ENCODE data around the gene KLHL29.

KLHL29 gene

DNA sequence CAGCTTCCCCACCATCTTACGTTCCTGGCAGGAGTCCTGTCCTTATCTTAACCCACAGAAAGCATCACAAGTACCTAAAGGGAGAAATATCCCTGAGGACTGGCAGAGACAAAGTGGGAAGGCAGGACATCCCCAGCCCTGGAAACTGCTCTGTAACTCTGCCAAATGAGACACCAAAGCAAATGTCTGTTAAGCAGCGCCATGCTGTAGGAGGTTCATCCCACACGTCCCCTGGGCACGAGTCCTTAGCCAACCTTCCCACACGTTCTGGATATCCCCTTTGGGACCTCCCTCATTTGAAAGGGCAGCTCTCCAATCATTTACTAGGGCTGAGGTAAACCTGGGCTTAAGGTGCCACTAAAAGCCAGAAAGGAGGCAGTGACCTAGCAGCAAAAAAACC is 334.7 kb downstream of the KLHL29 start:
- Histone ChIP-seq H3K9ac (ENCODE audit: low read depth, low read length, poor library complexity) (no peak overlapping the region), H3K79me1 (ENCODE audit: low read depth, low read length) (no peaks in the 10 kb centered on the region), H3K27me3 (ENCODE audit: control insufficient read depth in 3 of 3, insufficient read depth in 3 of 3, low read depth in 1 of 3, low read length in 3 of 3) (no peaks in the 10 kb centered on the region), H3K14ac (ENCODE audit: low read length) (no peak overlapping the region), H3K18ac (ENCODE audit: low read length) (no peak overlapping the region), H2BK12ac (ENCODE audit: low read length) (no peak overlapping the region), H2BK120ac (ENCODE audit: low read depth, low read length) (no peak overlapping the region), H3K9me3 (replicated peaks in 1 of 2; ENCODE audit: control insufficient read depth in 2 of 2, insufficient read depth in 1 of 2, low read depth in 1 of 2, low read length in 2 of 2) (peaks cover 10 to 21% of the 10 kb centered on the region in 2 donors), H3K4me1 (ENCODE audit: control insufficient read depth in 2 of 2, insufficient read depth in 1 of 2, low read depth in 1 of 2, low read length in 2 of 2) (no peaks in the 10 kb centered on the region), H2AK5ac (ENCODE audit: low read depth, low read length) (no peak overlapping the region), H2BK15ac (ENCODE audit: low read length) (no peak overlapping the region), H2BK5ac (ENCODE audit: low read length) (no peak overlapping the region), H4K91ac (ENCODE audit: low read depth, low read length, poor library complexity) (no peak overlapping the region), H2AFZ (ENCODE audit: low read length) (no peak overlapping the region), H3K4me3 (ENCODE audit: low read length in 2 of 2) (no peak overlapping the region), H3K4ac (ENCODE audit: low read length) (no peak overlapping the region), H4K8ac (ENCODE audit: low read depth, low read length) (no peak overlapping the region), H3K27ac (replicated peaks; ENCODE audit: low read length) (no peak overlapping the region), H3K36me3 (replicated peaks in 1 of 2; ENCODE audit: control insufficient read depth in 2 of 2, insufficient read depth in 2 of 2, low read length in 2 of 2) (peaks cover 0 to 5% of the 10 kb centered on the region in 2 donors), H3K4me2 (ENCODE audit: insufficient read depth, low read length, poor library complexity, severe bottlenecking) (no peak overlapping the region), H3K23ac (ENCODE audit: low read depth, low read length, poor library complexity) (no peak overlapping the region)
- no peak for DNase-seq (ENCODE audit: low spot score)
- no CpG with 5 or more reads among the region's 5 CpGs for WGBS, 2 donors (ENCODE audit: extremely low coverage in 2 of 2, insufficient read length in 2 of 2, insufficient replicate concordance in 1 of 2)

DNA sequence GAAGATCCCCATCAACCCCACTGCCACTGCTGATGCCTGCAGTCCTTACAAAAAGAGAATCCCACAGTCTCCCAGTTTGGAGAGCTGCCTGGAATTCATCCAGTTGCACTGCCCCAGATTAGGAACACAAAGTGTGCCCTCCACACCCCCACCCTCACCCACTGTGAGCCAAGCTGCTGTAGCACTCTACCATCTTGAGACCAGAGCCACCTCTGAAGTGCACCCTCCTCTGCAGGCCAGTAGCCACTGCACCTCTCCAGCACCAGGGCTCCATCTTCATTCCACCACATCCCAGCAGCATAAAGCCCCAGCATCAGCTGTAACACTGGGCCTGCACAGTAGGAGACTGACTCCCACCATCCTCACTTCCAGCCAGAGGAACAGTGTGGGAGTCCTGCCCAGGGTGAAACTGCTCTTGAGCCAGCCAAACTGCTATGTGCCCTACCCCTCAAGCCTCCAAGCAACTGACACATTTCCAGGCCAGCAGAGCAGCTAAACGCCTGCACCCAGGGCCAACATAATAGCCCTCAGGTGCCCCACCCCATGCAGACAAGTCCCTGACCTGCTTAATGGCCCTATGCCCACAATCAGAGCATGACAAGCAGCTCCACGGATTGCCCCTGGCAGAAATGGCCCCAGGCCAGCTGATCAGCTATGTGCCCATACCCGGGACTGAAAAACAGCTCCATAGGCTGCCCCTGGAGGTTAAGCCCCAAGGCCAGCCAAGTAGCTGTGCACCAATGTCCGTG is 335.9 kb downstream of the KLHL29 start:
- H2AK5ac ChIP-seq (ENCODE audit: low read depth, low read length), result no peak overlapping the region
- peak overlapping the region; percentile 63 for H2BK12ac ChIP-seq (ENCODE audit: low read length)
- H3K27me3 ChIP-seq (ENCODE audit: control insufficient read depth in 3 of 3, insufficient read depth in 3 of 3, low read depth in 1 of 3, low read length in 3 of 3), result no peaks in the 10 kb centered on the region
- peak overlapping the region; percentile 53 for H3K23ac ChIP-seq (ENCODE audit: low read depth, low read length, poor library complexity)
- H3K9me3 ChIP-seq (replicated peaks in 1 of 2; ENCODE audit: control insufficient read depth in 2 of 2, insufficient read depth in 1 of 2, low read depth in 1 of 2, low read length in 2 of 2), result peaks cover 10 to 28% of the 10 kb centered on the region in 2 donors
- DNase-seq (ENCODE audit: low spot score), result no peak
- H3K4me3 ChIP-seq (ENCODE audit: low read length in 2 of 2), result peak overlapping the region in 1 of 2 donors; percentile 3
- no peak overlapping the region for H3K4me2 ChIP-seq (ENCODE audit: insufficient read depth, low read length, poor library complexity, severe bottlenecking)
- H4K91ac ChIP-seq (ENCODE audit: low read depth, low read length, poor library complexity), result no peak overlapping the region
- H3K27ac ChIP-seq (replicated peaks; ENCODE audit: low read length), result no peak overlapping the region
- no peaks in the 10 kb centered on the region for H3K4me1 ChIP-seq (ENCODE audit: control insufficient read depth in 2 of 2, insufficient read depth in 1 of 2, low read depth in 1 of 2, low read length in 2 of 2)
- no peak overlapping the region for H2BK120ac ChIP-seq (ENCODE audit: low read depth, low read length)
- H3K18ac ChIP-seq (ENCODE audit: low read length), result no peak overlapping the region
- H3K36me3 ChIP-seq (replicated peaks in 1 of 2; ENCODE audit: control insufficient read depth in 2 of 2, insufficient read depth in 2 of 2, low read length in 2 of 2), result peaks cover 5 to 7% of the 10 kb centered on the region in 2 donors
- H2BK5ac ChIP-seq (ENCODE audit: low read length), result peak overlapping the region; percentile 60
- H3K4ac ChIP-seq (ENCODE audit: low read length), result no peak overlapping the region
- no peaks in the 10 kb centered on the region for H3K79me1 ChIP-seq (ENCODE audit: low read depth, low read length)
- no CpG with 5 or more reads among the region's 4 CpGs for WGBS, 2 donors (ENCODE audit: extremely low coverage in 2 of 2, insufficient read length in 2 of 2, insufficient replicate concordance in 1 of 2)
- no peak overlapping the region for H2BK15ac ChIP-seq (ENCODE audit: low read length)
- no peak overlapping the region for H3K14ac ChIP-seq (ENCODE audit: low read length)
- no peak overlapping the region for H4K8ac ChIP-seq (ENCODE audit: low read depth, low read length)
- no peak overlapping the region for H2AFZ ChIP-seq (ENCODE audit: low read length)
- no peak overlapping the region for H3K9ac ChIP-seq (ENCODE audit: low read depth, low read length, poor library complexity)

DNA sequence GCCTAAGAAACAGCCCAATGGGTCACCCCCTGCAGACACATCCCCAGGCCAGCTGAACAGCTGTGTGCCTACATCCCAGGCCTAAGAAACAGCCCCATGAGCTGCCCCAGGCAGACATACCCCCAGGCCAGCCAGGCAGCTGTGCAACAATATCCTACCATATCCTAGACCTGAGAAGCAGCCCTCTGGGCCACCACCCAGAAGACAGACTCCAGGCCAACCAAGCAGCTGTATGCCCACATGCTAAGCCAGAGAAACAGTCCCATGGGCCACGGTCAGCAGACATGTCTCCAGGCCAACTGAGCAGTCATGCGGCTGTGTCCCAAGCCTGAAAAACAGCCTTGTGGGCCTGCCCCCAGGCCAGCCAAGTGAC is 336.5 kb downstream of the KLHL29 start:
- DNase-seq (ENCODE audit: low spot score), result no peak
- no peak overlapping the region for H2BK120ac ChIP-seq (ENCODE audit: low read depth, low read length)

DNA sequence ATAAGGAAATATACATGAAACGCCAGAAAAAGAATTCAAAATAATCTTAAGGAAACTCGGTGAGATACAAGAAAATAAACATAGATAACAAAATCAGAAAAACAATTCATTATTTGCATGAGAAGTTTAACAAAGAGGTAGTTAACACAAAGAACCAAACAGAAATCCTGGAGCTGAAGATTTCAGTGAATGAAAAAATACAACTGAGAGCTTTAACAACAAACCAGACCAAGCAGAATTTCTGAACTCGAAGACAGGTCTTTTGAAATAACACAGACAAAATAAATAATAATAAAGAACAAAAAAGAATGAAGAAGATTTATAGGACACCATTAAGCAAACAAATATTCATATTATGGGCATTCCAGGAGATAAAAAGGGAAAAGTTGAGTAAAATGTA is 337.3 kb downstream of the KLHL29 start:
- no peak overlapping the region for H2BK12ac ChIP-seq (ENCODE audit: low read length)

More for the DNA sequence above, 336.5 kb downstream of the KLHL29 start:
- peaks cover 5 to 13% of the 10 kb centered on the region in 2 donors for H3K36me3 ChIP-seq (replicated peaks in 1 of 2; ENCODE audit: control insufficient read depth in 2 of 2, insufficient read depth in 2 of 2, low read length in 2 of 2)
- peak overlapping the region; percentile 35 for H3K18ac ChIP-seq (ENCODE audit: low read length)
- peak overlapping the region; percentile 17 for H4K91ac ChIP-seq (ENCODE audit: low read depth, low read length, poor library complexity)
- no peak overlapping the region for H3K4ac ChIP-seq (ENCODE audit: low read length)
- H3K4me2 ChIP-seq (ENCODE audit: insufficient read depth, low read length, poor library complexity, severe bottlenecking), result no peak overlapping the region
- no peak overlapping the region for H4K8ac ChIP-seq (ENCODE audit: low read depth, low read length)
- no CpG with 5 or more reads among the region's 2 CpGs for WGBS, 2 donors (ENCODE audit: extremely low coverage in 2 of 2, insufficient read length in 2 of 2, insufficient replicate concordance in 1 of 2)
- peaks cover 10 to 28% of the 10 kb centered on the region in 2 donors for H3K9me3 ChIP-seq (replicated peaks in 1 of 2; ENCODE audit: control insufficient read depth in 2 of 2, insufficient read depth in 1 of 2, low read depth in 1 of 2, low read length in 2 of 2)
- no peak overlapping the region for H3K9ac ChIP-seq (ENCODE audit: low read depth, low read length, poor library complexity)
- no peak overlapping the region for H3K27ac ChIP-seq (replicated peaks; ENCODE audit: low read length)
- H2BK5ac ChIP-seq (ENCODE audit: low read length), result no peak overlapping the region
- H3K79me1 ChIP-seq (ENCODE audit: low read depth, low read length), result no peaks in the 10 kb centered on the region
- H3K27me3 ChIP-seq (ENCODE audit: control insufficient read depth in 3 of 3, insufficient read depth in 3 of 3, low read depth in 1 of 3, low read length in 3 of 3), result no peaks in the 10 kb centered on the region
- no peak overlapping the region for H2BK15ac ChIP-seq (ENCODE audit: low read length)
- H3K4me3 ChIP-seq (ENCODE audit: low read length in 2 of 2), result peak overlapping the region in 1 of 2 donors; percentile 13
- H2AFZ ChIP-seq (ENCODE audit: low read length), result no peak overlapping the region
- no peaks in the 10 kb centered on the region for H3K4me1 ChIP-seq (ENCODE audit: control insufficient read depth in 2 of 2, insufficient read depth in 1 of 2, low read depth in 1 of 2, low read length in 2 of 2)
- peak overlapping the region; percentile 53 for H3K23ac ChIP-seq (ENCODE audit: low read depth, low read length, poor library complexity)
- no peak overlapping the region for H3K14ac ChIP-seq (ENCODE audit: low read length)
- H2AK5ac ChIP-seq (ENCODE audit: low read depth, low read length), result no peak overlapping the region
- H2BK12ac ChIP-seq (ENCODE audit: low read length), result no peak overlapping the region

More for the DNA sequence above, 337.3 kb downstream of the KLHL29 start:
- Histone ChIP-seq H3K9me3 (replicated peaks in 1 of 2; ENCODE audit: control insufficient read depth in 2 of 2, insufficient read depth in 1 of 2, low read depth in 1 of 2, low read length in 2 of 2) (peaks cover 10 to 28% of the 10 kb centered on the region in 2 donors), H2BK5ac (ENCODE audit: low read length) (no peak overlapping the region), H3K23ac (ENCODE audit: low read depth, low read length, poor library complexity) (no peak overlapping the region), H3K4me1 (ENCODE audit: control insufficient read depth in 2 of 2, insufficient read depth in 1 of 2, low read depth in 1 of 2, low read length in 2 of 2) (no peaks in the 10 kb centered on the region), H3K27ac (replicated peaks; ENCODE audit: low read length) (no peak overlapping the region), H2AFZ (ENCODE audit: low read length) (no peak overlapping the region), H3K79me1 (ENCODE audit: low read depth, low read length) (no peaks in the 10 kb centered on the region), H3K36me3 (replicated peaks in 1 of 2; ENCODE audit: control insufficient read depth in 2 of 2, insufficient read depth in 2 of 2, low read length in 2 of 2) (peaks cover 5 to 13% of the 10 kb centered on the region in 2 donors), H3K4me2 (ENCODE audit: insufficient read depth, low read length, poor library complexity, severe bottlenecking) (no peak overlapping the region), H3K9ac (ENCODE audit: low read depth, low read length, poor library complexity) (no peak overlapping the region), H2AK5ac (ENCODE audit: low read depth, low read length) (no peak overlapping the region), H3K14ac (ENCODE audit: low read length) (no peak overlapping the region), H3K4me3 (ENCODE audit: low read length in 2 of 2) (no peak overlapping the region), H4K8ac (ENCODE audit: low read depth, low read length) (no peak overlapping the region), H2BK120ac (ENCODE audit: low read depth, low read length) (no peak overlapping the region), H3K27me3 (ENCODE audit: control insufficient read depth in 3 of 3, insufficient read depth in 3 of 3, low read depth in 1 of 3, low read length in 3 of 3) (no peaks in the 10 kb centered on the region), H3K18ac (ENCODE audit: low read length) (no peak overlapping the region), H2BK15ac (ENCODE audit: low read length) (no peak overlapping the region), H3K4ac (ENCODE audit: low read length) (no peak overlapping the region), H4K91ac (ENCODE audit: low read depth, low read length, poor library complexity) (no peak overlapping the region)
- no CpG with 5 or more reads among the region's 3 CpGs for WGBS, 2 donors (ENCODE audit: extremely low coverage in 2 of 2, insufficient read length in 2 of 2, insufficient replicate concordance in 1 of 2)
- DNase-seq (ENCODE audit: low spot score), result no peak
